Transverse colon (tissue), 4 donors: Measurements from ENCODE around the gene TCN1. TPM values are rescaled to one million over a fixed set of nuclear protein-coding genes. Genes with fewer than 3 reads are reported as not detected.
"Not testable (repeated sequence)": the region's sequence is repeated elsewhere in the genome, so short reads cannot be mapped to it uniquely, and the experiment has no call there.

ENCODE experiments used
- DNase-seq: peaks from one replicate; pipeline ENCODE4 v3.0.0-alpha.2; 2019
- H3K27ac ChIP-seq, 4 donors: fragments of 200-600 bp; sonication (generic); 2 replicates each; pipeline ENCODE4 v1.5.1; 2016 to 2018; ENCODE audit warnings: inconsistent platforms in 4 of 4
- H3K27me3 ChIP-seq: fragments of 200-600 bp; sonication (generic); 2 replicates; pipeline ENCODE4 v1.5.1; 2017; ENCODE audit warnings: inconsistent platforms
- H3K36me3 ChIP-seq, 4 donors: fragments of 200-600 bp; sonication (generic); 2 replicates each; pipeline ENCODE4 v1.5.1; 2017 to 2019; ENCODE audit warnings: inconsistent platforms in 4 of 4
- H3K4me1 ChIP-seq, 4 donors: fragments of 200-600 bp; sonication (generic); 2 replicates each; pipeline ENCODE4 v1.5.1; 2017 to 2020; ENCODE audit warnings: inconsistent platforms in 4 of 4
- H3K4me3 ChIP-seq, 4 donors: fragments of 200-600 bp; sonication (generic); 1 replicate in 1 of 4; 2 replicates in 3 of 4; pipeline versions ENCODE4 v1.5.1 to v1.6.1; 2017 to 2019; ENCODE audit warnings: inconsistent platforms in 4 of 4
- H3K9me3 ChIP-seq, 2 donors: fragments of 200-600 bp; sonication (generic); 2 replicates each; pipeline ENCODE4 v1.5.1; 2017 to 2019; ENCODE audit warnings: inconsistent platforms in 2 of 2
- EP300 ChIP-seq: sonication (generic); formaldehyde crosslinking; IDR thresholded peaks from one replicate; pipeline ENCODE4 v1.6.1; 2017; ENCODE audit warnings: antibody characterized with exemption, low read depth
- POLR2A ChIP-seq: fragments of 450-650 bp; IDR thresholded peaks from one replicate; pipeline ENCODE4 v1.6.1; 2016; ENCODE audit warnings: antibody characterized with exemption, mild to moderate bottlenecking, moderate library complexity
- POLR2AphosphoS5 ChIP-seq, 3 donors: sonication (generic); formaldehyde crosslinking; IDR thresholded peaks; one replicate each; pipeline ENCODE4 v1.6.1; 2016; ENCODE audit warnings: antibody characterized with exemption in 3 of 3
- whole genome bisulfite sequencing, 2 donors: methylation state at CpG; one replicate each; pipeline ENCODE4 v1.1.5; 2018; ENCODE audit warnings: low coverage in 1 of 2; 5-methylcytosine and 5-hydroxymethylcytosine counted together
- in situ Hi-C, 4 donors: fragments of 200-750 bp; cut with MboI; loops; one replicate each; pipeline versions ENCODE4 v1.15.0 to v1.15.1; 2017; ENCODE audit warnings: low sequenced_read_pairs in 3 of 4, low pct_ligation_motif_present in 1 of 4, low pct_unique_long_range_greater_than_20kb in 1 of 4
- intact Hi-C: fragments of 100-400 bp; cut with DNase I; formaldehyde crosslinking; loops from one replicate; pipeline ENCODE4 v1.15.1; 2023; ENCODE audit warnings: low total_unique reads
- total RNA-seq, 4 donors: library from RNA; depleted of rRNA; stranded (reverse); fragments of >200 nt; gene quantifications; one replicate each; pipeline ENCODE4 v1.1.0, GENCODE V29; 2016
- TF ChIP-seq, protein P1 (sequence below), 5 experiments: fragments of 200-600 bp in 3 of 5; fragments of 450-650 bp in 2 of 5; sonication (generic) in 3 of 5; IDR thresholded peaks; 1 replicate in 2 of 5; 2 replicates in 3 of 5; pipeline ENCODE4 v1.5.1; 2016 to 2017; ENCODE audit warnings: antibody characterized with exemption in 5 of 5, inconsistent platforms in 3 of 5, mild to moderate bottlenecking in 2 of 5, moderate library complexity in 1 of 5

Gene TCN1
- total RNA-seq, 4 donors from 2014 or later: not detected

DNA sequence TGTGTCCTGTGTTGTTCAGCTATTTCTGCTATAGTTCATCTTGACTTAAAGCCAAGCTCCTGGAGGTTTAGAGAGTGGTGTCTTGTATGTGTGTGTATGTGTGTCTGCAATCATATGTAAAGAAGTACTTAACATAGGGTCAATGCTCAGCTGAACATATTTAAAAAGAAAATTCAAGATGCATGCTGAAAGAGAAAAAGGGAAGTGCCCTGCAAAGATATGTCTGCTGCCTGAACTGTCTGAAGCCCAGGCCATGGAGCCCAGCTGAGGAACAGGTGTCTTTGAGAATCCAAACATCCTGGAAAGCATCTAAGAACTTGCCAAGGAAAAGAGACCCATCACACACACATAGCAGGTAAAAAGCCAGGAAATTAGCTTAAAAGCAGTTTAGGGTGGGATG, 6.6 kb downstream of the TCN1 start:
- in situ Hi-C loops: no loop called here
- peaks cover 0 to 3% (median 0%) of the 10 kb centered on the region in 4 donors for H3K4me1 ChIP-seq
- no peak overlapping the region for H3K27ac ChIP-seq
- no peak overlapping the region for H3K4me3 ChIP-seq
- intact Hi-C loops: no loop called here
- no peak for TF ChIP-seq POLR2AphosphoS5 (IDR thresholded peaks at IDR 0.05)
- TF ChIP-seq POLR2A: no peak
- TF ChIP-seq, protein P1, sequence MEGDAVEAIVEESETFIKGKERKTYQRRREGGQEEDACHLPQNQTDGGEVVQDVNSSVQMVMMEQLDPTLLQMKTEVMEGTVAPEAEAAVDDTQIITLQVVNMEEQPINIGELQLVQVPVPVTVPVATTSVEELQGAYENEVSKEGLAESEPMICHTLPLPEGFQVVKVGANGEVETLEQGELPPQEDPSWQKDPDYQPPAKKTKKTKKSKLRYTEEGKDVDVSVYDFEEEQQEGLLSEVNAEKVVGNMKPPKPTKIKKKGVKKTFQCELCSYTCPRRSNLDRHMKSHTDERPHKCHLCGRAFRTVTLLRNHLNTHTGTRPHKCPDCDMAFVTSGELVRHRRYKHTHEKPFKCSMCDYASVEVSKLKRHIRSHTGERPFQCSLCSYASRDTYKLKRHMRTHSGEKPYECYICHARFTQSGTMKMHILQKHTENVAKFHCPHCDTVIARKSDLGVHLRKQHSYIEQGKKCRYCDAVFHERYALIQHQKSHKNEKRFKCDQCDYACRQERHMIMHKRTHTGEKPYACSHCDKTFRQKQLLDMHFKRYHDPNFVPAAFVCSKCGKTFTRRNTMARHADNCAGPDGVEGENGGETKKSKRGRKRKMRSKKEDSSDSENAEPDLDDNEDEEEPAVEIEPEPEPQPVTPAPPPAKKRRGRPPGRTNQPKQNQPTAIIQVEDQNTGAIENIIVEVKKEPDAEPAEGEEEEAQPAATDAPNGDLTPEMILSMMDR (IDR thresholded peaks at IDR 0.05): no peak
- TF ChIP-seq EP300: no peak
- no peaks in the 10 kb centered on the region for H3K36me3 ChIP-seq
- H3K27me3 ChIP-seq: no peaks in the 10 kb centered on the region
- H3K9me3 ChIP-seq: no peaks in the 10 kb centered on the region
- DNase-seq: no peak

DNA sequence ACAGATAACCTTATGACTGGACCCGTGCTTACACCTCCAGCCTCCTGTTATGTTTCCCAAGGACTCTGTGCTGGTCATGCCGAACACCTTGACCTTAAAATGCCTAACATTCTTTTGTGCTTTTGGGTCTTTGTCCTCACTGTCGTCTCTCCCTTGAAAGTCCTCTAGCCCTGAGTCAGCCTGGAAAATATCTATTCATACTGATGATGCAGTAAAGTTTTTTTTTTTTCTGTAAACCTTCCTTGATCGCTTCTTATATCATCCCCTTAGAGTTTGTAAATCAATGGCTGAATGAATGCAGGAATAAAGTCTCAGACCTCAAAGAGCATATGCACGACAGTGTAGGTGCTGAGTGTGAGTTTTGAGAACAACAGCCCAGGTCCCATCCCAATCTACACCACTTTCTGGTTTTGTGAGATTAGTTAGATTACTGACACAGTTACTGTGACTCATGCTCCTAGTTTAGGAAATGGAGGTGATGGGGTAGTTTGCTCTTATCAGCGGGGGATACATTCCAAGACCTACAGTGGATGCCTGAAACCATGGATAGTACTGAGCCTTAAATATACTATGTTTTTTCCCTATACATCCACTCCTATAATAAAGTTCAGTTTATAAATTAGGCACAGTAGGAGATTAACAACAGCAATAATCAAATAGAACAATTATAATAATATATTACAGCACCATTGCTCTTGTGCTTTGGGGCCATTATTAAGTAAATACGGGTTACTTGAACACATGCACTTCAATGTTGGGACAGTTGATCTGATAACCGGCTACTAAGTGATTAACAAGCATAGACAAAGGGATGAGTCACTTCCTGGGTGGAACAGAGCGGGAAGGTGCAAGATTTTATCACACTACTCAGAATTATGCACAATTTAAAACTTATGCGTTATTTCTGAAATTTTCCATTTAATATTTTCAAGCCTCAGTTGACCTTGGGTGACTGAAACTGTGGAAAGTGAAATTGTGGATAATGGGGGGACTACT, 8.6 kb downstream of the TCN1 start:
- Histone ChIP-seq H3K9me3 (no peaks in the 10 kb centered on the region), H3K27me3 (no peaks in the 10 kb centered on the region), H3K4me1 (peaks cover 0 to 4% (median 0%) of the 10 kb centered on the region in 4 donors), H3K36me3 (no peaks in the 10 kb centered on the region), H3K27ac (no peak overlapping the region), H3K4me3 (no peak overlapping the region)
- TF ChIP-seq, protein P1 (IDR thresholded peaks at IDR 0.05): no peak
- TF ChIP-seq EP300: no peak
- 71 to 75% methylated on average over 5 to 10 of the region's 10 CpGs for WGBS, 2 donors
- in situ Hi-C loops (no loop called here), intact Hi-C loops (no loop called here)
- no peak for DNase-seq

DNA sequence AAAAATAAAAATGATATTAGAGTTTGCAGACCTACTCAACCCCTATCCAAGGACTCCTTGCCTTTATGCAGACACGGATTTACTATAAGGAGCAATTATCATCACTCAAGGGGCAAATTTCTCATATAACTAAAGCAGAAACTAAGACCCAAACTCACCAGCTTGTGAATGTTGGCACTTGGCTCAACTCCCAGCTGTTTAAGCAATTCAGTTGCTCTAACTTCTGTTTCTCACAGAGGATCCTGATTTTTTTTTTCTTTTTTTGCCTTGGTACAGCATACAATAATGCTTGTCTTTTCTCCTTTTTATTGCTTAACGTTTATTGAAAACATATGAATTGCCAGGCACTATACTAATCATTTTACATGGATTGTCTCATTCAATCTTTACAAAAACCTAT, 11.4 kb downstream of the TCN1 start:
- intact Hi-C loops: no loop called here

DNA sequence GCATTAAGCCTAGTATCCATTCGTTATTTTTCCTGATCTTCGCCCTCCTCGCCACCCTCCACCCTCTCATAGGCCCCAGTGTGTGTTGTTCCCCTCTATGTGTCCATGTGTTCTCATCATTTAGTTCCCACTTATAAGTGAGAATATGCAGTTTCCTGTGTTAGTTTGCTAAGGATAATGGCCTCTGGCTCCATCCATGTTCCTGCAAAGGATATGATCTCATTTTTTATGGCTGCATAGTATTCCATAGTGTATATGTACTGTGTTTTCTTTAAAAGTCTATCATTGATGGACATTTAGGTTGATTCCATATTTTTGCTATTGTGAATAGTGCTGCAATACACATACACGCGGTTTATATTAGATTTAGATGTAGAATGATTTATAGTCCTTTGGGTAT, 14.9 kb downstream of the TCN1 start:
- H3K27me3 ChIP-seq, H3K9me3 ChIP-seq, H3K36me3 ChIP-seq, H3K4me3 ChIP-seq, intact Hi-C loops, in situ Hi-C loops, H3K27ac ChIP-seq, DNase-seq: not testable (repeated sequence)
- WGBS, 2 donors: 91 to 93% methylated on average over 5 of the region's 5 CpGs
- H3K4me1 ChIP-seq: peaks cover 0 to 14% (median 7%) of the 10 kb centered on the region in 4 donors

More for the DNA sequence above, 11.4 kb downstream of the TCN1 start:
- peaks cover 0 to 4% (median under 1%) of the 10 kb centered on the region in 4 donors for H3K4me1 ChIP-seq
- in situ Hi-C loops: no loop called here
- TF ChIP-seq POLR2A (no peak), EP300 (no peak), POLR2AphosphoS5 (IDR thresholded peaks at IDR 0.05) (no peak)
- TF ChIP-seq, protein P1 (IDR thresholded peaks at IDR 0.05): no peak
- no peaks in the 10 kb centered on the region for H3K36me3 ChIP-seq
- no peaks in the 10 kb centered on the region for H3K9me3 ChIP-seq
- H3K4me3 ChIP-seq: no peak overlapping the region
- DNase-seq: no peak
- no peaks in the 10 kb centered on the region for H3K27me3 ChIP-seq
- no peak overlapping the region for H3K27ac ChIP-seq
- WGBS, 2 donors: 29 to 40% methylated on average over 1 to 2 of the region's 2 CpGs

DNA sequence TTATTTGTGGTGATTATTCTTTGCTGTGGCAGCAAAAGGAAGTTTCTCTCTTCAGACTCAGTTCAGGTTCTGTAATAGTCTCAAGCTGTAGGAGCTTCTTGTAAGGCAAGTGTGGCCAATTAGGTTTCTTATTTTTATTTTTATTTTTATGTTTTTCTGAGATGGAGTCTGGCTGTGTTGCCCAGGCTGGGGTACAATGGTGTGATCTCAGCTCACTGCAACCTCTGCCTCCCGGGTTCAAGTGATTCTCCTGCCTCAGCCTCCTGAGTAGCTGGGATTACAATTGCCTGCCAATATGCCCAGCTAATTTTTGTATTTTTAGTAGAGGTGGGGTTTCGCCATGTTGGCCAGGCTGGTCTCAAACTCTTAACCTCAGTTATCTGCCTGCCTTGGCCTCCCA, 16.7 kb downstream of the TCN1 start:
- Histone ChIP-seq H3K4me1 (peaks cover 0 to 10% (median 7%) of the 10 kb centered on the region in 4 donors), H3K27ac (peak overlapping the region; percentile 67 to 77 (median 74))
- H3K36me3 ChIP-seq, H3K4me3 ChIP-seq, DNase-seq, H3K27me3 ChIP-seq, intact Hi-C loops, H3K9me3 ChIP-seq: not testable (repeated sequence)
- in situ Hi-C loops: loop anchor here in 1 of 4 donors (25.0 kb wide), 1 partner anchor 288 kb away; no protein-coding TSS in a partner anchor
- 82 to 85% methylated on average over 2 of the region's 2 CpGs for WGBS, 2 donors
